CD4-positive, alpha-beta T cell treated with Interleukin-17A for 1 hour (primary cell): ENCODE results near the gene PREX1.

Experiments
- DNase-seq: peaks from one replicate; pipeline ENCODE4 v3.0.0-alpha.2; 2020

Gene PREX1

GRCh38 chr20:48714764-48715163, 113.0 kb downstream of the PREX1 start:
- DNase-seq, result no peak

GRCh38 chr20:48711696-48712464, 115.9 kb downstream of the PREX1 start:
- no peak for DNase-seq

- no peak for DNase-seq
Observed at GRCh38 chr20:48711044-48711428, 116.8 kb downstream of the PREX1 start.

GRCh38 chr20:48710341-48711043, 117.3 kb downstream of the PREX1 start:
- DNase-seq, result no peak

GRCh38 chr20:48709744-48710143, 118.1 kb downstream of the PREX1 start:
- DNase-seq, result no peak

GRCh38 chr20:48709058-48709691, 118.6 kb downstream of the PREX1 start:
- no peak for DNase-seq

GRCh38 chr20:48708630-48709029, 119.2 kb downstream of the PREX1 start:
- no peak for DNase-seq

- no peak for DNase-seq
Observed at GRCh38 chr20:48708116-48708515, 119.7 kb downstream of the PREX1 start.

GRCh38 chr20:48706710-48707365, 121.0 kb downstream of the PREX1 start:
- DNase-seq, result no peak

GRCh38 chr20:48706116-48706656, 121.6 kb downstream of the PREX1 start:
- no peak for DNase-seq

- no peak for DNase-seq
Observed at GRCh38 chr20:48705240-48706115, 122.3 kb downstream of the PREX1 start.

- no peak for DNase-seq
Observed at GRCh38 chr20:48704761-48705160, 123.0 kb downstream of the PREX1 start.

- no peak for DNase-seq
Observed at GRCh38 chr20:48703511-48704219, 124.1 kb downstream of the PREX1 start.

- DNase-seq, result no peak
Observed at GRCh38 chr20:48703107-48703506, 124.7 kb downstream of the PREX1 start.

GRCh38 chr20:48702455-48702913, 125.3 kb downstream of the PREX1 start:
- DNase-seq, result no peak

GRCh38 chr20:48701702-48702101, 126.1 kb downstream of the PREX1 start:
- DNase-seq, result no peak

GRCh38 chr20:48698507-48699267, 129.1 kb downstream of the PREX1 start:
- no peak for DNase-seq

GRCh38 chr20:48697845-48698491, 129.8 kb downstream of the PREX1 start:
- DNase-seq, result no peak

- DNase-seq, result no peak
Observed at GRCh38 chr20:48696671-48697070, 131.1 kb downstream of the PREX1 start.

- no peak for DNase-seq
Observed at GRCh38 chr20:48695738-48696137, 132.1 kb downstream of the PREX1 start.
